ENCODE data around the gene AOPEP. TPM values are rescaled to one million over a fixed set of nuclear protein-coding genes. Genes with fewer than 3 reads are reported as not detected.

Gene AOPEP
- total RNA-seq, 4 donors from 2014 or later, result 18.8 to 81.0 (median 32.1) TPM

DNA sequence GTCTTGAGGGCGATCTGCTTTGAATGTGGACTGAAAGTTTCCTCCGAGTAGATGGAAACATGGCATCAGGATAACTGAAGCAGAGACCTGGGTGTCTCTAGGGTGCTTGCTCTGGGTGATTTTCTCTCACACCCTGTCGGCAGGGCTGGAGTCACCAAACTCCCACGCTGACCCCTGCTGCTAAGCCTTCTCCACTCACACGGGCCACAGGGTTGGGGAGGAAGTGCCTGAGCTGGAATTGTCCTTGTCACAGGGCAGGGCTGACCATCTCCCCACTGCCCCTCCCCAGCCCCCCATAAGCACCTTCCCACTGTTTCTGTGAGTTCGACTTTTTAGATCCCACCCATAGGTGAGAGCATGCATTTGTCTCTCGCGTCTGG lies 378.1 kb downstream of the AOPEP start:
- TF ChIP-seq, protein P1, sequence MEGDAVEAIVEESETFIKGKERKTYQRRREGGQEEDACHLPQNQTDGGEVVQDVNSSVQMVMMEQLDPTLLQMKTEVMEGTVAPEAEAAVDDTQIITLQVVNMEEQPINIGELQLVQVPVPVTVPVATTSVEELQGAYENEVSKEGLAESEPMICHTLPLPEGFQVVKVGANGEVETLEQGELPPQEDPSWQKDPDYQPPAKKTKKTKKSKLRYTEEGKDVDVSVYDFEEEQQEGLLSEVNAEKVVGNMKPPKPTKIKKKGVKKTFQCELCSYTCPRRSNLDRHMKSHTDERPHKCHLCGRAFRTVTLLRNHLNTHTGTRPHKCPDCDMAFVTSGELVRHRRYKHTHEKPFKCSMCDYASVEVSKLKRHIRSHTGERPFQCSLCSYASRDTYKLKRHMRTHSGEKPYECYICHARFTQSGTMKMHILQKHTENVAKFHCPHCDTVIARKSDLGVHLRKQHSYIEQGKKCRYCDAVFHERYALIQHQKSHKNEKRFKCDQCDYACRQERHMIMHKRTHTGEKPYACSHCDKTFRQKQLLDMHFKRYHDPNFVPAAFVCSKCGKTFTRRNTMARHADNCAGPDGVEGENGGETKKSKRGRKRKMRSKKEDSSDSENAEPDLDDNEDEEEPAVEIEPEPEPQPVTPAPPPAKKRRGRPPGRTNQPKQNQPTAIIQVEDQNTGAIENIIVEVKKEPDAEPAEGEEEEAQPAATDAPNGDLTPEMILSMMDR (IDR thresholded peaks at IDR 0.05; ENCODE audit: low read depth), result no peak

DNA sequence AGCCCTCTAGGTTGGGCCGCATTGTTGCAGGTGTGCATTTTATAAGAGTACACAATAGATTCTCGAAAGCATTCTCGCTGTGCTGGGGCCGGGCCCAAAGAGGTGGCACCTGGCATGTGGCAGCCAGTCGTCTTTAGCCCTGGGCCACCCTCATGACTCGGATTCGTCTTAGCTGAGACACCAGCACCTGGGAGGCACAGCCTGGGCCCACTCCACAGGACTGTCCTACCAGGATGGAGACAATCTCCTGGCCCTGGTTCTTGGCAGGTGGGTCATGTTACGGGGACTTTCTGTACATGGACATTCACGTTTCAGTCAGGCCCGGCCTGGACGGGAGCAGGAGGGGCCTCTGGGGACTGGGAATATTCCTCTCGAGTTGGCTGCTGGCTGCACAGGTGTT lies 378.5 kb downstream of the AOPEP start:
- TF ChIP-seq, protein P1 (IDR thresholded peaks at IDR 0.05; ENCODE audit: low read depth), result no peak

DNA sequence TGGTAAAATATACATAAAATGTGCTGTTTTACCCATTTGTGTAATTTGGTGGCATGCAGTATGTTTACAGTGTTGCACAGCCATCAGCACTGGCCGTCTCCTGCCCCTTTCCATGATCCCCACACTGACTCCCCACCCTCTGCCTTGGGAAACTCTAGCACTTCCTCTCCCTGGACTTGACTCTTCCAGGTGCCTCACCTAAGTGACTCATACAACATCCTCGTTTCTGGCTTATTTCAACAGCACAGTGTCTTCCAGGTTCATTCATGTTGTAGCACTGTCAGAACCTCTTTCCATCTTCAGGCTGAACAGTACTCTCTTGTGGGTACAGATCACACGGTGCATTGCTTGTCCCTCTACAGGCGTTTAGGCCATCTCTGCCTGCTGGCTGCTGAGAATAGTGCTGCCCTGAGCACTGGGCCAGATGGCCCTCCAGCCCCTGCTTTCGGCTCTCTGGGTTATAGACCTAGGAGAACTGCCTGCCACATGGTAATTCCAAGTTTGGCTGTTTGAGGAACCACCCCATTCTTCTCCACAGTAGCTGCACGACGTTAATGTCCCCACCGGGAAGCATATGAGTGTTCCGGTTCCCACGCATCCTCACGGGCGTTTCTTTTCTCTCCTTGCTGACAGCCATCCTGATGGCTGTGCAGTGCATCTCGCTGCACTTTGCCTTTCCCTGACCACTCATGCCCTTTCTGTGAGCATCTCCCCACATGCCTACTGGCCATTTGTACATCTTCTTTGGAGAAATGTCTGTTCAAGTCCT lies 379.2 kb downstream of the AOPEP start:
- TF ChIP-seq, protein P1 (IDR thresholded peaks at IDR 0.05; ENCODE audit: low read depth), result no peak

DNA sequence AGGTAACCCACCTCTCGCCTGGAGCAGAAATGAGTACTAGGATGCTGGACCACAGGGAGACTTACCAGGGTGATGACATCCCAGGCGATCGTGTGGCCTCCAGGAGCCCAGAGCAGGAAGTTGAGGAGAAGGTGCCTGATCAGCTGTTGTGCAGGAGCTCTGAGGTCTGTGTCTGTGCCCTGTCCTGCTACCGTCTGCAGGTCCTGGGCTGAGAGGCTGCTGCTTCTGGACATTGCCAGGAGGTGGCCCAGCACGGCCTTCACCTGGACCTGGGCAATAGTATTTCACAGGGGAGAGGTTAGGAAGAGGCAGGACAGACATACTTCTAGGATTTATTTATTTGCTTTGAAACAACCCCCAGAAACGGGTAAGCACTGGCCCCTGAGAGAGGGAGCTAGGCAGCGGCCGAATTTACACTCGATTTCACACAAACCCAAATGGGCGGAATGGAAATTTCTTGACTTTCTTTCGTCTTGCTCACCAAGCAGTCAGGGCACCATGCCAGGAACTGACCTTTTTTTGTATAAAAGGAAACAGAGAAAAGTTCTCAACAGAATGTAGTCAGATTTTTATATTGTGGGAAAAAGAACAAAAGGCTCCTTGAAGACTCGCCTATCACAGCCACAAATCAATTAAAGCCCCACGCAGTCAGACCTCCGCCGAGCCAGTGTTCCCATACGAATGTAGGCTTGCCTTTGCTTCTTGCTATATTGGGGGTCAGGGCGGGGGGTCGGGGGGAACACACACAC lies 380.7 kb downstream of the AOPEP start:
- TF ChIP-seq, protein P1 (IDR thresholded peaks at IDR 0.05; ENCODE audit: low read depth), result no peak

DNA sequence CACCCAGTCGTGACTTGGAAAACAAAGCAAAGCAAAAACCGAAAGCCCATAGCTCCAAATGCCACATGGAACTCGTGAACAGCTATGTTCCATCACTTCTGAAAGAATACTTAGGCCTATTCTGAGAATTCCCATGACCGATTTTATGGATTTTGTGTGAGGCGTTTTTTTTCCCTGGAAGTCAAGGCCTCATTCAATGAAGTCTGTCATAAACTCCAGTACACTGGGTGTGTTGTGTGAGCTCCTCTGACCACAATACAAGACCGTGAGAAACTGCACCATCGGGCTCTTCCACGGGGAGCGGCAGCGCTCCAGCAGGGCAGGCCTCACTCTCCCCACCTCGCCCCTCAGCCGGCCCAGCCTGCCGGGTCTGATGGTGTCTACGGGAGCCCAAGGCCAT lies 381.5 kb downstream of the AOPEP start:
- TF ChIP-seq, protein P1 (IDR thresholded peaks at IDR 0.05; ENCODE audit: low read depth), result no peak

DNA sequence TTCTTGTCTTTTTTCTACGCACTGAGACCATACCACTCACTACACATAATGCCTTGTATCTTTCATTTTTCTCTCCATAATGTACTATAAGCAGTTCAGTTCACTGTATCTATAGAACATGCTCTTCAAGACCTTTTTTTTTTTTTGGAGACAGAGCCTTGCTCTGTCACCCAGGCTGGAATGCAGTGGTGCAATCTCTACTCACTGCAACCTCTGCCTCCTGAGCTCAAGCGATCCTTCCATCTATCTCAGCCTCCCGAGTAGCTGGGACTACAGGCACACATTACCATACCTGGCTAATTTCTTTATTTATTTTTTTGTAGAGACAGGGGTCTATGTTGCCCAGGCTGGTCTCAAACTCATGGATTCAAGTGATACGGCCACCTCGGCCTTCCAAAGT lies 382.3 kb downstream of the AOPEP start:
- TF ChIP-seq, protein P1 (IDR thresholded peaks at IDR 0.05; ENCODE audit: low read depth), result no peak

DNA sequence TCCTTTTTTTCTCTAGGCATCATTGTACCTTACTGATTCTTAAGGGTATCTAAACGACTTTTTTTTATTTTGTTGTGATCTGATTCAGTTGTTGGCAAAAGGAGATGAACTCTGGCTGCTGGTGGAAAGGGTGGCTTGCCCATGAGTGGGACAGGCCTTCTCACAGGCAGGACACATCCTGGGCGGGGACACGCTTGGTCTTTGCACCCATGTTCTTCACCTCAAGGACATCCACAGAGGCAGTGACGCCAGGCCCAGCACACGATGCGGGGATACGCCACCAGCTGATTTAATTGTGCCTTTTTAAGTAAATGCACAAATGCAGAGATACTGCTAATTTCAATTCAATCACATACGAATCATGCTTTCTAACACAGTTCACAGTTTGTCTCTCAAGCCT lies 383.0 kb downstream of the AOPEP start:
- TF ChIP-seq, protein P1 (IDR thresholded peaks at IDR 0.05; ENCODE audit: low read depth), result no peak
